GM12872 (cell line): ENCODE measurements around the gene SLC19A1.

Source experiments
- TF ChIP-seq, protein P1 (sequence below): IDR thresholded peaks from 3 replicates; pipeline ENCODE4 v1.5.1; 2011; ENCODE audit warnings: low read depth, mild to moderate bottlenecking, low read length, moderate library complexity; ENCODE audit not compliant: insufficient read depth

SLC19A1 gene

DNA sequence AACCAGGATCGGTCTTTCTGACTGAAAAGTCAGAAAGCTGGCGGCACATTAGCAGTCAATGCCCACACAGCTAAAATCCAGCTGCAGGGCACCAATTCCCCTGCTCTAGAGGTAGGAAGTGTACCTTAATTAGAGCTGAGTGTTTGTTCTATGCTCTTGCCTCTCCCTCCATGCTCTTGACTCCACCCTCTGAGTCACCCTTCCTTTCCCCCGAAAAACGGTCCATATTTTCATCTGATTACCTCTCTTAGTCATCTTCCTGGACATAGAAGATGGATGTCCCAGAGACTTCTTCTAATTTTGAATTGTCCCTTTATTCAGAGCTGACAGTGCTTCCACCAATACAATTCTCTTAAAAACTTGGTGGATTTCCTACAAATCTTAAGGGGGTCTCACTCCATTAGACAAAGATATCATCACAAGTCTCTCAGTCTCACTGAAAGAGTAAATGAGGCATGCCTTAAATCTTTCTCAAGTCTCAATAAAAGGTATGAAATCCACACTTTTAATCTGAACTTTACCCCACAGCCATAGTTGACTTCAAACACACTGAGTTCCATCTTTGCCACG lies 44.1 kb upstream of the SLC19A1 start:
- TF ChIP-seq, protein P1, sequence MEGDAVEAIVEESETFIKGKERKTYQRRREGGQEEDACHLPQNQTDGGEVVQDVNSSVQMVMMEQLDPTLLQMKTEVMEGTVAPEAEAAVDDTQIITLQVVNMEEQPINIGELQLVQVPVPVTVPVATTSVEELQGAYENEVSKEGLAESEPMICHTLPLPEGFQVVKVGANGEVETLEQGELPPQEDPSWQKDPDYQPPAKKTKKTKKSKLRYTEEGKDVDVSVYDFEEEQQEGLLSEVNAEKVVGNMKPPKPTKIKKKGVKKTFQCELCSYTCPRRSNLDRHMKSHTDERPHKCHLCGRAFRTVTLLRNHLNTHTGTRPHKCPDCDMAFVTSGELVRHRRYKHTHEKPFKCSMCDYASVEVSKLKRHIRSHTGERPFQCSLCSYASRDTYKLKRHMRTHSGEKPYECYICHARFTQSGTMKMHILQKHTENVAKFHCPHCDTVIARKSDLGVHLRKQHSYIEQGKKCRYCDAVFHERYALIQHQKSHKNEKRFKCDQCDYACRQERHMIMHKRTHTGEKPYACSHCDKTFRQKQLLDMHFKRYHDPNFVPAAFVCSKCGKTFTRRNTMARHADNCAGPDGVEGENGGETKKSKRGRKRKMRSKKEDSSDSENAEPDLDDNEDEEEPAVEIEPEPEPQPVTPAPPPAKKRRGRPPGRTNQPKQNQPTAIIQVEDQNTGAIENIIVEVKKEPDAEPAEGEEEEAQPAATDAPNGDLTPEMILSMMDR, result no peak

- TF ChIP-seq, protein P1, result no peak
Observed at GRCh38 chr21:45584786-45585185, 42.5 kb upstream of the SLC19A1 start.

- TF ChIP-seq, protein P1, result no peak
Observed at GRCh38 chr21:45583831-45584509, 41.7 kb upstream of the SLC19A1 start.

GRCh38 chr21:45582128-45582527 lies 39.9 kb upstream of the SLC19A1 start:
- TF ChIP-seq, protein P1, result no peak

DNA sequence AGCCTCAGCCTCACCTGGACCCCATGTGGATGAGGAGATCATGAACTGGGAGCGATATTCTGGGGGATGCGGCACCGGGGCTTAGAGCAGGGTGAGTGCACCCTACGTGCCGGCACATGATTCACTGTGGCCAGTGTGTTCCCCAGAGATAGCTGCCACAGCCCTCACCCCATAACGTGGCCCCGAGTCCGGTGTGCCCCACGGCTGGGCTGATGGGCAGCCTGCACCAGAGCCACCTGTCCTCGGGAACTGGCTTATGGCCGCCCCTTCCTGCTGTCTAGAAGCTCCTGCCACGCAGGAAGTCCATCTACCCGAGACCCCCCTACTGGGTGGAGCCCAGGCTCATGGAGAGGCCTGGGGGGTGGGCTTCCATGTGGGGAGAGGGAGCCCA lies 39.1 kb upstream of the SLC19A1 start:
- TF ChIP-seq, protein P1, result no peak

GRCh38 chr21:45580576-45581321 lies 38.5 kb upstream of the SLC19A1 start:
- TF ChIP-seq, protein P1, result no peak

DNA sequence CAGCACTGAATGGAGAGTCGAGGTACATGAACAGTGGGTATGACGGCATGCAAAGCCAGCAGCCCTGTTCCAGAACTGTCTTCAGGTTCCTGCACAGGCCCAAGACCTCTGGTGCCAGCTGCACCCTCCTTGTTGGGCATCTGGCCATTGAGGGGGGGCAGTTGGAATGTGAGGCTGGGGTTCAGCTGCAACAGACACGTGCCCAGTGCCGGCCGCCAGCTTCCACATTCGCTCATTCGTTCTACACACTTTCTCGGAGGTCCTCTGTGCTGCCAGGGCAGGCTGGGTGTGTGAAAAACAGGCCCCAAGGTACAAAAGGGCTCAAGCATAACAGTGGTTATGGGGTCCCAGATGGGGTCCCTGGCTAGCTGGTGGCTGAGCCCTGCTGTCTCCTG lies 37.9 kb upstream of the SLC19A1 start:
- TF ChIP-seq, protein P1, result no peak
